ENCODE results near the gene KCNQ5.

DNA sequence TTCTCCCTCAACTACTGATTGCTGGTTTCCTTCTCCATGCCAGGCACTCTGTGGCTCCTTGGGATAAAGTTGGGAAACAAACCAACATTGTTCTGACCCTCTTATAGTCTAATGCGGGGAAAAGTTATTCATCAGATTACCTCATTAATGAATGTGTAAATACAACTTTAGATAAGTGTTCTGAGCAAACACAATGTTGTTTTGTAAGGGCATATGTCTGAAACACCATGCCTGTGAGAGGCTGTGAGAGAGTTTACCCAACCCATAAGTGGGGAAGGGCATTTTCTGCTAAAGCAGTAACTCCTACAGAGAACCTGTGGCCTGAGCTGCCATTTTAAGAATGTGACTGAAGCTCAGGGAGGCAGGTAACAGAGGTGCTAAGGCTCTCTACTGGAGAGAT is 319.9 kb downstream of the KCNQ5 start:
- TF ChIP-seq EP300 (IDR thresholded peaks at IDR 0.05; ENCODE audit: low read depth) (no peak), POLR2AphosphoS5 (IDR thresholded peaks at IDR 0.05) (no peak), POLR2A (IDR thresholded peaks at IDR 0.05) (no peak)
- TF ChIP-seq, protein P1, sequence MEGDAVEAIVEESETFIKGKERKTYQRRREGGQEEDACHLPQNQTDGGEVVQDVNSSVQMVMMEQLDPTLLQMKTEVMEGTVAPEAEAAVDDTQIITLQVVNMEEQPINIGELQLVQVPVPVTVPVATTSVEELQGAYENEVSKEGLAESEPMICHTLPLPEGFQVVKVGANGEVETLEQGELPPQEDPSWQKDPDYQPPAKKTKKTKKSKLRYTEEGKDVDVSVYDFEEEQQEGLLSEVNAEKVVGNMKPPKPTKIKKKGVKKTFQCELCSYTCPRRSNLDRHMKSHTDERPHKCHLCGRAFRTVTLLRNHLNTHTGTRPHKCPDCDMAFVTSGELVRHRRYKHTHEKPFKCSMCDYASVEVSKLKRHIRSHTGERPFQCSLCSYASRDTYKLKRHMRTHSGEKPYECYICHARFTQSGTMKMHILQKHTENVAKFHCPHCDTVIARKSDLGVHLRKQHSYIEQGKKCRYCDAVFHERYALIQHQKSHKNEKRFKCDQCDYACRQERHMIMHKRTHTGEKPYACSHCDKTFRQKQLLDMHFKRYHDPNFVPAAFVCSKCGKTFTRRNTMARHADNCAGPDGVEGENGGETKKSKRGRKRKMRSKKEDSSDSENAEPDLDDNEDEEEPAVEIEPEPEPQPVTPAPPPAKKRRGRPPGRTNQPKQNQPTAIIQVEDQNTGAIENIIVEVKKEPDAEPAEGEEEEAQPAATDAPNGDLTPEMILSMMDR (IDR thresholded peaks at IDR 0.05), result no peak

Measured in transverse colon (tissue), 4 donors.